ENCODE results near the gene SYNPO2. TPM values are rescaled to one million over a fixed set of nuclear protein-coding genes. Genes with fewer than 3 reads are reported as not detected.

SYNPO2 gene
- total and polyA plus RNA-seq, 10 of the 15 experiments (the other 5 are each of a cell fraction or from before 2014, with no cell fraction given): 0.04 to 0.34 (median 0.28) TPM

DNA sequence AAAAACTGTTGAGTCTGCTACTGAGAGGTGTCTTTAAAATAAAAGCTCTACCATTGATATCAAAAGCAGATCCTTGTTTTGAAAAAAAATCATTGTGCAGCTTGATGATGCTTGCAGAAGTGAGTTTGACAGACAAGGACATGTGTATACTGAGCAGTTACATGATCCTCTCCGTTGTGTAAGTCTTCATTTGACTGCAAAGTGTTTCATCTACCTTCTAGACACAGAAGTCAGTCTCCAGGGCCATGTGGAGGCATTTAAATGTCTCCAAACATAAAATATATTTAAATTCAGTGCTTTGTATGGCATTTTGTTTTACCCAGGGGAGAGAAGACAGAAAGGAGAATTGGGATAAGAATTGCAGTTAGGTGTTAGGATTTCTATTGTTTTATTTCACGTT lies 139.2 kb downstream of the SYNPO2 start:
- in situ Hi-C loops (cut with MboI) (no loop called here), intact Hi-C loops (cut with micrococcal nuclease; ENCODE audit: unreplicated experiment) (no loop called here)
- ChIA-PET SMC1A (ENCODE audit: uncharacterized antibody, unreplicated experiment) (no interaction called here), CTCF (no interaction called here), POLR2A (no interaction called here), RAD21 (ENCODE audit: unreplicated experiment) (no interaction called here)
- Histone ChIP-seq H3K4me3 (no peak overlapping the region), H4K20me1 (ENCODE audit: control insufficient read depth, insufficient read depth) (no peaks in the 10 kb centered on the region), H3K27me3 (replicated peaks in 1 of 2; ENCODE audit: control insufficient read depth in 2 of 2, insufficient read depth in 2 of 2, low read length in 1 of 2) (no peaks in the 10 kb centered on the region), H2AFZ (ENCODE audit: control insufficient read depth, low read depth, low read length) (no peak overlapping the region), H3K79me2 (ENCODE audit: control insufficient read depth, insufficient read depth, low read length) (no peaks in the 10 kb centered on the region), H3K36me3 (ENCODE audit: control insufficient read depth in 2 of 2, insufficient read depth in 2 of 2, low read length in 1 of 2) (no peaks in the 10 kb centered on the region), H3K9ac (ENCODE audit: control insufficient read depth, insufficient read depth, low read length) (no peak overlapping the region), H3K4me1 (ENCODE audit: control insufficient read depth, insufficient read depth, low read length) (no peaks in the 10 kb centered on the region; the same call in 1 of the 2 replicates), H3K9me3 (replicated peaks; ENCODE audit: control insufficient read depth, insufficient read depth, low read length) (no peaks in the 10 kb centered on the region), H3K27ac (ENCODE audit: control insufficient read depth, insufficient read depth) (no peak overlapping the region), H3K4me2 (ENCODE audit: control insufficient read depth, insufficient read depth) (no peak overlapping the region)
- FAIRE-seq (no peak), ATAC-seq (no peak), DNase-seq (ENCODE audit: low read depth, low spot score) (no peak)
- TF ChIP-seq TCF7 (IDR thresholded peaks at IDR 0.05; ENCODE audit: borderline replicate concordance) (no peak), DPF2 (IDR thresholded peaks at IDR 0.05) (no peak), FOS (IDR thresholded peaks at IDR 0.05; ENCODE audit: borderline replicate concordance, extremely low read depth, insufficient read length) (no peak), NFXL1 (IDR thresholded peaks at IDR 0.05; ENCODE audit: borderline replicate concordance) (no peak), EZH2 (IDR thresholded peaks at IDR 0.05; ENCODE audit: borderline replicate concordance, control insufficient read depth, low read depth, low read length) (no peak), ZNF274 (IDR thresholded peaks at IDR 0.05; ENCODE audit: insufficient read depth, insufficient read length) (no peak), MYC (IDR thresholded peaks at IDR 0.05; ENCODE audit: insufficient read depth, insufficient read length, insufficient replicate concordance, low read length, severe bottlenecking) (no peak), CBFB (IDR thresholded peaks at IDR 0.05; ENCODE audit: low read depth) (no peak), YY1 (IDR thresholded peaks at IDR 0.05; ENCODE audit: low read depth, low read length) (no peak)
- TF ChIP-seq, protein P1, sequence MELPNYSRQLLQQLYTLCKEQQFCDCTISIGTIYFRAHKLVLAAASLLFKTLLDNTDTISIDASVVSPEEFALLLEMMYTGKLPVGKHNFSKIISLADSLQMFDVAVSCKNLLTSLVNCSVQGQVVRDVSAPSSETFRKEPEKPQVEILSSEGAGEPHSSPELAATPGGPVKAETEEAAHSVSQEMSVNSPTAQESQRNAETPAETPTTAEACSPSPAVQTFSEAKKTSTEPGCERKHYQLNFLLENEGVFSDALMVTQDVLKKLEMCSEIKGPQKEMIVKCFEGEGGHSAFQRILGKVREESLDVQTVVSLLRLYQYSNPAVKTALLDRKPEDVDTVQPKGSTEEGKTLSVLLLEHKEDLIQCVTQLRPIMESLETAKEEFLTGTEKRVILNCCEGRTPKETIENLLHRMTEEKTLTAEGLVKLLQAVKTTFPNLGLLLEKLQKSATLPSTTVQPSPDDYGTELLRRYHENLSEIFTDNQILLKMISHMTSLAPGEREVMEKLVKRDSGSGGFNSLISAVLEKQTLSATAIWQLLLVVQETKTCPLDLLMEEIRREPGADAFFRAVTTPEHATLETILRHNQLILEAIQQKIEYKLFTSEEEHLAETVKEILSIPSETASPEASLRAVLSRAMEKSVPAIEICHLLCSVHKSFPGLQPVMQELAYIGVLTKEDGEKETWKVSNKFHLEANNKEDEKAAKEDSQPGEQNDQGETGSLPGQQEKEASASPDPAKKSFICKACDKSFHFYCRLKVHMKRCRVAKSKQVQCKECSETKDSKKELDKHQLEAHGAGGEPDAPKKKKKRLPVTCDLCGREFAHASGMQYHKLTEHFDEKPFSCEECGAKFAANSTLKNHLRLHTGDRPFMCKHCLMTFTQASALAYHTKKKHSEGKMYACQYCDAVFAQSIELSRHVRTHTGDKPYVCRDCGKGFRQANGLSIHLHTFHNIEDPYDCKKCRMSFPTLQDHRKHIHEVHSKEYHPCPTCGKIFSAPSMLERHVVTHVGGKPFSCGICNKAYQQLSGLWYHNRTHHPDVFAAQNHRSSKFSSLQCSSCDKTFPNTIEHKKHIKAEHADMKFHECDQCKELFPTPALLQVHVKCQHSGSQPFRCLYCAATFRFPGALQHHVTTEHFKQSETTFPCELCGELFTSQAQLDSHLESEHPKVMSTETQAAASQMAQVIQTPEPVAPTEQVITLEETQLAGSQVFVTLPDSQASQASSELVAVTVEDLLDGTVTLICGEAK (IDR thresholded peaks at IDR 0.05; ENCODE audit: borderline replicate concordance): no peak
- no TSS peak for BruUV-seq (replicated peaks)
- WGBS (ENCODE audit: insufficient coverage, insufficient replicate concordance, low lambda C conversion rate, missing lambda C conversion rate): 0% methylated on average over 2 of the region's 2 CpGs

Measured in GM12878 (cell line).